Measurements from ENCODE around the gene FEZ2.

FEZ2 gene

GRCh38 chr2:36562973-36563532, 34.9 kb downstream of the FEZ2 start:
- DNase-seq (ENCODE audit: extremely low spot score) = no peak
- POLR2A ChIA-PET = no interaction called here
- TF ChIP-seq SP1 (IDR thresholded peaks at IDR 0.05) (no peak), NFRKB (IDR thresholded peaks at IDR 0.05) (no peak), FOXK2 (IDR thresholded peaks at IDR 0.05) (no peak), ZNF384 (IDR thresholded peaks at IDR 0.05) (no peak), ARNT (IDR thresholded peaks at IDR 0.05) (no peak), ELF4 (IDR thresholded peaks at IDR 0.05) (no peak), BHLHE40 (IDR thresholded peaks at IDR 0.05; ENCODE audit: borderline replicate concordance) (no peak), FOXA1 (IDR thresholded peaks at IDR 0.05) (no peak), TARDBP (IDR thresholded peaks at IDR 0.05) (no peak), CTBP1 (IDR thresholded peaks at IDR 0.05; ENCODE audit: borderline replicate concordance) (no peak), LEF1 (IDR thresholded peaks at IDR 0.05; ENCODE audit: borderline replicate concordance) (no peak), FOXM1 (IDR thresholded peaks at IDR 0.05; ENCODE audit: borderline replicate concordance) (no peak), HDGF (IDR thresholded peaks at IDR 0.05; ENCODE audit: borderline replicate concordance) (no peak), PKNOX1 (IDR thresholded peaks at IDR 0.05) (no peak), SUZ12 (IDR thresholded peaks at IDR 0.05) (no peak), L3MBTL2 (conservative IDR thresholded peaks at IDR 0.05) (no peak)
- CTCF ChIA-PET = interaction anchor here (0.6 kb wide), 1 partner anchor 417 kb away, joined by 3 read pairs; no protein-coding TSS in a partner anchor

GRCh38 chr2:36562240-36562639, 35.7 kb downstream of the FEZ2 start:
- ChIA-PET CTCF (interaction anchor here (0.6 kb wide), 1 partner anchor 418 kb away, joined by 3 read pairs; no protein-coding TSS in a partner anchor), POLR2A (no interaction called here)
- no peak for DNase-seq (ENCODE audit: extremely low spot score)
- TF ChIP-seq ELF4 (IDR thresholded peaks at IDR 0.05) (no peak), TARDBP (IDR thresholded peaks at IDR 0.05) (no peak), SP1 (IDR thresholded peaks at IDR 0.05) (no peak), PKNOX1 (IDR thresholded peaks at IDR 0.05) (no peak), FOXA1 (IDR thresholded peaks at IDR 0.05) (no peak), NFRKB (IDR thresholded peaks at IDR 0.05) (no peak), L3MBTL2 (conservative IDR thresholded peaks at IDR 0.05) (no peak), CTBP1 (IDR thresholded peaks at IDR 0.05; ENCODE audit: borderline replicate concordance) (no peak), BHLHE40 (IDR thresholded peaks at IDR 0.05; ENCODE audit: borderline replicate concordance) (no peak), HDGF (IDR thresholded peaks at IDR 0.05; ENCODE audit: borderline replicate concordance) (no peak), LEF1 (IDR thresholded peaks at IDR 0.05; ENCODE audit: borderline replicate concordance) (no peak), ARNT (IDR thresholded peaks at IDR 0.05) (no peak), FOXK2 (IDR thresholded peaks at IDR 0.05) (no peak), FOXM1 (IDR thresholded peaks at IDR 0.05; ENCODE audit: borderline replicate concordance) (no peak), SUZ12 (IDR thresholded peaks at IDR 0.05) (no peak), ZNF384 (IDR thresholded peaks at IDR 0.05) (no peak)

GRCh38 chr2:36561237-36561944, 36.6 kb downstream of the FEZ2 start:
- CTCF ChIA-PET = no interaction called here
- TF ChIP-seq SUZ12 (IDR thresholded peaks at IDR 0.05) = no peak
- no peak for TF ChIP-seq LEF1 (IDR thresholded peaks at IDR 0.05; ENCODE audit: borderline replicate concordance)
- TF ChIP-seq CTBP1 (IDR thresholded peaks at IDR 0.05; ENCODE audit: borderline replicate concordance) = no peak
- no peak for TF ChIP-seq HDGF (IDR thresholded peaks at IDR 0.05; ENCODE audit: borderline replicate concordance)
- no peak for TF ChIP-seq FOXK2 (IDR thresholded peaks at IDR 0.05)
- no peak for TF ChIP-seq ELF4 (IDR thresholded peaks at IDR 0.05)
- no peak for TF ChIP-seq PKNOX1 (IDR thresholded peaks at IDR 0.05)
- no peak for TF ChIP-seq SP1 (IDR thresholded peaks at IDR 0.05)

GRCh38 chr2:36560726-36561125, 37.2 kb downstream of the FEZ2 start:
- no peak for DNase-seq (ENCODE audit: extremely low spot score)
- TF ChIP-seq ELF4 (IDR thresholded peaks at IDR 0.05) = no peak
- no peak for TF ChIP-seq NFRKB (IDR thresholded peaks at IDR 0.05)
- TF ChIP-seq FOXA1 (IDR thresholded peaks at IDR 0.05) = no peak
- TF ChIP-seq ZNF384 (IDR thresholded peaks at IDR 0.05) = no peak
- TF ChIP-seq TARDBP (IDR thresholded peaks at IDR 0.05) = no peak
- TF ChIP-seq BHLHE40 (IDR thresholded peaks at IDR 0.05; ENCODE audit: borderline replicate concordance) = no peak
- no peak for TF ChIP-seq PKNOX1 (IDR thresholded peaks at IDR 0.05)
- TF ChIP-seq CTBP1 (IDR thresholded peaks at IDR 0.05; ENCODE audit: borderline replicate concordance) = no peak
- TF ChIP-seq HDGF (IDR thresholded peaks at IDR 0.05; ENCODE audit: borderline replicate concordance) = no peak
- TF ChIP-seq LEF1 (IDR thresholded peaks at IDR 0.05; ENCODE audit: borderline replicate concordance) = no peak
- no peak for TF ChIP-seq ARNT (IDR thresholded peaks at IDR 0.05)
- no peak for TF ChIP-seq SP1 (IDR thresholded peaks at IDR 0.05)
- TF ChIP-seq L3MBTL2 (conservative IDR thresholded peaks at IDR 0.05) = no peak
- TF ChIP-seq SUZ12 (IDR thresholded peaks at IDR 0.05) = no peak
- TF ChIP-seq FOXK2 (IDR thresholded peaks at IDR 0.05) = no peak
- TF ChIP-seq FOXM1 (IDR thresholded peaks at IDR 0.05; ENCODE audit: borderline replicate concordance) = no peak
- CTCF ChIA-PET = no interaction called here
- POLR2A ChIA-PET = no interaction called here

More at GRCh38 chr2:36561237-36561944, 36.6 kb downstream of the FEZ2 start:
- no peak for DNase-seq (ENCODE audit: extremely low spot score)
- POLR2A ChIA-PET = no interaction called here

All from HEK293T (cell line).